Fibroblast of skin of left biceps (primary cell): ENCODE measurements around the gene PATZ1.

Experiments
- DNase-seq, 2 experiments: peaks; one replicate each; pipeline ENCODE4 v3.0.0-alpha.2; 2013; ENCODE audit warnings: low read depth in 2 of 2

The PATZ1 gene

GRCh38 chr22:31282748-31283468 is 63.2 kb downstream of the PATZ1 start:
- DNase-seq: no peak

- DNase-seq: no peak
Observed at GRCh38 chr22:31281733-31282132, 64.4 kb downstream of the PATZ1 start.

GRCh38 chr22:31279821-31280505 is 66.2 kb downstream of the PATZ1 start:
- no peak for DNase-seq

- DNase-seq: no peak
Observed at GRCh38 chr22:31279327-31279669, 66.8 kb downstream of the PATZ1 start.

- no peak for DNase-seq
Observed at GRCh38 chr22:31278626-31279326, 67.4 kb downstream of the PATZ1 start.

GRCh38 chr22:31278151-31278621 is 68.0 kb downstream of the PATZ1 start:
- no peak for DNase-seq

GRCh38 chr22:31277741-31278140 is 68.4 kb downstream of the PATZ1 start:
- DNase-seq: no peak

GRCh38 chr22:31276426-31277167 is 69.5 kb downstream of the PATZ1 start:
- no peak for DNase-seq
